Esophagus muscularis mucosa (tissue), 4 donors: ENCODE data around the gene CFL1. TPM values are rescaled to one million over a fixed set of nuclear protein-coding genes. Genes with fewer than 3 reads are reported as not detected.

ENCODE experiments used
- DNase-seq: peaks from one replicate; pipeline ENCODE4 v3.0.0-alpha.2; 2017; ENCODE audit errors: extremely low spot score
- H3K27ac ChIP-seq, 4 donors: fragments of 200-600 bp; sonication (generic); replicated peaks in 1 of 4; 1 replicate in 3 of 4; 2 replicates in 1 of 4; pipeline ENCODE4 v1.5.1; 2016 to 2019; ENCODE audit warnings: mild to moderate bottlenecking in 1 of 4
- H3K27me3 ChIP-seq, 4 donors: fragments of 200-600 bp; sonication (generic); one replicate each; pipeline versions ENCODE4 v1.5.1 to v1.6.0; 2016 to 2019
- H3K36me3 ChIP-seq, 4 donors: fragments of 200-600 bp; sonication (generic); one replicate each; pipeline ENCODE4 v1.5.1; 2016 to 2019
- H3K4me1 ChIP-seq, 4 donors: fragments of 200-600 bp; sonication (generic); one replicate each; pipeline ENCODE4 v1.5.1; 2016 to 2019
- H3K4me3 ChIP-seq, 4 donors: fragments of 200-600 bp; sonication (generic); 1 replicate in 2 of 4; 2 replicates in 2 of 4; pipeline ENCODE4 v1.5.1; 2016 to 2019; ENCODE audit warnings: mild to moderate bottlenecking in 4 of 4, moderate library complexity in 1 of 4
- H3K9me3 ChIP-seq, 4 donors: fragments of 200-600 bp; sonication (generic); 1 replicate in 3 of 4; 2 replicates in 1 of 4; pipeline ENCODE4 v1.5.1; 2016 to 2019
- CTCF ChIP-seq, 3 experiments: fragments of 200-600 bp in 2 of 3; fragments of 450-650 bp in 1 of 3; sonication (generic) in 2 of 3; IDR thresholded peaks; one replicate each; pipeline ENCODE4 v1.5.1; 2017 to 2019; ENCODE audit warnings: antibody characterized with exemption in 3 of 3, mild to moderate bottlenecking in 2 of 3, moderate library complexity in 1 of 3
- EP300 ChIP-seq: sonication (generic); formaldehyde crosslinking; IDR thresholded peaks from one replicate; pipeline ENCODE4 v1.6.1; 2017; ENCODE audit warnings: antibody characterized with exemption
- POLR2A ChIP-seq: fragments of 450-650 bp; IDR thresholded peaks from one replicate; pipeline ENCODE4 v1.6.1; 2017; ENCODE audit warnings: antibody characterized with exemption, moderate library complexity, mild to moderate bottlenecking, low read depth
- POLR2AphosphoS5 ChIP-seq, 2 donors: sonication (generic); formaldehyde crosslinking; IDR thresholded peaks; one replicate each; pipeline ENCODE4 v1.6.1; 2017; ENCODE audit warnings: antibody characterized with exemption in 2 of 2
- WGBS: methylation state at CpG from one replicate; pipeline ENCODE4 v1.1.5; 2018; 5-methylcytosine and 5-hydroxymethylcytosine counted together
- intact Hi-C: fragments of 100-400 bp; cut with DNase I; formaldehyde crosslinking; loops from one replicate; pipeline ENCODE4 v1.15.1; 2023
- total RNA-seq, 4 donors: library from RNA; depleted of rRNA; stranded (reverse); fragments of >200 nt; gene quantifications; one replicate each; pipeline versions ENCODE4 v1.1.0 to v1.2.1, GENCODE V29; 2016

The CFL1 gene
- total RNA-seq, 4 donors from 2014 or later: 610 to 793 (median 738) TPM

GRCh38 chr11:65847746-65848145, 10.2 kb downstream of the CFL1 start:
- intact Hi-C loops: no loop called here
- no peak for DNase-seq
- no peak for TF ChIP-seq EP300
- TF ChIP-seq CTCF (IDR thresholded peaks at IDR 0.05): no peak
- TF ChIP-seq POLR2AphosphoS5 (IDR thresholded peaks at IDR 0.05): no peak
- no peak for TF ChIP-seq POLR2A
- H3K27ac ChIP-seq: no peak overlapping the region
- no peaks in the 10 kb centered on the region for H3K27me3 ChIP-seq
- 81% methylated on average over 3 of the region's 3 CpGs for WGBS
- H3K4me1 ChIP-seq: peaks cover 0 to 8% (median 2%) of the 10 kb centered on the region in 4 donors
- H3K9me3 ChIP-seq: peaks cover 0 to 9% (median 3%) of the 10 kb centered on the region in 4 donors
- peaks cover 0 to 25% (median 24%) of the 10 kb centered on the region in 4 donors for H3K36me3 ChIP-seq
- H3K4me3 ChIP-seq: no peak overlapping the region

GRCh38 chr11:65844231-65844872, 13.6 kb downstream of the CFL1 start:
- Histone ChIP-seq H3K4me1 (no peaks in the 10 kb centered on the region), H3K4me3 (no peak overlapping the region), H3K27me3 (no peaks in the 10 kb centered on the region), H3K36me3 (no peaks in the 10 kb centered on the region), H3K9me3 (no peaks in the 10 kb centered on the region), H3K27ac (no peak overlapping the region)
- intact Hi-C loops: no loop called here
- 91% methylated on average over 10 of the region's 10 CpGs for WGBS
- TF ChIP-seq EP300 (no peak), CTCF (IDR thresholded peaks at IDR 0.05) (no peak), POLR2AphosphoS5 (IDR thresholded peaks at IDR 0.05) (no peak), POLR2A (no peak)
- no peak for DNase-seq

- DNase-seq: no peak
- H3K9me3 ChIP-seq: no peaks in the 10 kb centered on the region
- WGBS: 98% methylated on average over 3 of the region's 3 CpGs
- TF ChIP-seq CTCF (IDR thresholded peaks at IDR 0.05) (no peak), EP300 (no peak), POLR2A (no peak), POLR2AphosphoS5 (IDR thresholded peaks at IDR 0.05) (no peak)
- no peaks in the 10 kb centered on the region for H3K36me3 ChIP-seq
- intact Hi-C loops: no loop called here
- no peak overlapping the region for H3K4me3 ChIP-seq
- H3K27ac ChIP-seq: no peak overlapping the region
- H3K27me3 ChIP-seq: no peaks in the 10 kb centered on the region
- no peaks in the 10 kb centered on the region for H3K4me1 ChIP-seq
Observed at GRCh38 chr11:65843811-65844210, 14.2 kb downstream of the CFL1 start.

- intact Hi-C loops: no loop called here
- Histone ChIP-seq H3K27me3 (no peaks in the 10 kb centered on the region), H3K4me3 (no peak overlapping the region), H3K36me3 (no peaks in the 10 kb centered on the region), H3K4me1 (no peaks in the 10 kb centered on the region), H3K27ac (no peak overlapping the region), H3K9me3 (no peaks in the 10 kb centered on the region)
- TF ChIP-seq EP300 (no peak), CTCF (IDR thresholded peaks at IDR 0.05) (no peak), POLR2A (no peak), POLR2AphosphoS5 (IDR thresholded peaks at IDR 0.05) (no peak)
- DNase-seq: no peak
- WGBS: 98% methylated on average over 4 of the region's 4 CpGs
Observed at GRCh38 chr11:65842144-65842543, 15.8 kb downstream of the CFL1 start.

- no peak for DNase-seq
- intact Hi-C loops: no loop called here
- TF ChIP-seq POLR2A (no peak), EP300 (no peak), POLR2AphosphoS5 (IDR thresholded peaks at IDR 0.05) (no peak), CTCF (IDR thresholded peaks at IDR 0.05) (no peak)
- H3K4me1 ChIP-seq: peaks cover 11 to 22% (median 16%) of the 10 kb centered on the region in 4 donors
- no peaks in the 10 kb centered on the region for H3K36me3 ChIP-seq
- 40% methylated on average over 6 of the region's 6 CpGs for WGBS
- H3K27ac ChIP-seq: no peak overlapping the region
- no peaks in the 10 kb centered on the region for H3K27me3 ChIP-seq
- H3K4me3 ChIP-seq: peak overlapping the region; percentile 59 to 70 (median 63)
- H3K9me3 ChIP-seq: no peaks in the 10 kb centered on the region
Observed at GRCh38 chr11:65834202-65834601, 23.8 kb downstream of the CFL1 start.
